NB4 (cell line): Measurements from ENCODE around the gene ATP1A3.
"Not testable (repeated sequence)": the region's sequence is repeated elsewhere in the genome, so short reads cannot be mapped to it uniquely, and the experiment has no call there.

Experiments
- DNase-seq: peaks from one replicate; pipeline ENCODE4 v3.0.0; 2010; ENCODE audit warnings: low read depth
- H3K4me3 ChIP-seq: one replicate; pipeline ENCODE4 v1.5.1; 2011; ENCODE audit warnings: mild to moderate bottlenecking, low read depth, low read length, moderate library complexity
- MYC ChIP-seq: IDR thresholded peaks from 2 replicates; pipeline ENCODE4 v1.6.1; 2011; ENCODE audit warnings: low read depth, low read length
- POLR2A ChIP-seq: IDR thresholded peaks from 2 replicates; pipeline ENCODE4 v1.6.1; 2011; ENCODE audit warnings: mild to moderate bottlenecking; ENCODE audit not compliant: insufficient read length; ENCODE audit errors: extremely low read depth
- TF ChIP-seq, protein P1 (sequence below): IDR thresholded peaks from 2 replicates; pipeline ENCODE4 v1.6.1; 2011; ENCODE audit warnings: low read depth, low read length
- TF ChIP-seq, protein P2 (sequence below): IDR thresholded peaks from one replicate; pipeline ENCODE4 v1.5.1; 2012; ENCODE audit warnings: low read depth, low read length

ATP1A3 gene

DNA sequence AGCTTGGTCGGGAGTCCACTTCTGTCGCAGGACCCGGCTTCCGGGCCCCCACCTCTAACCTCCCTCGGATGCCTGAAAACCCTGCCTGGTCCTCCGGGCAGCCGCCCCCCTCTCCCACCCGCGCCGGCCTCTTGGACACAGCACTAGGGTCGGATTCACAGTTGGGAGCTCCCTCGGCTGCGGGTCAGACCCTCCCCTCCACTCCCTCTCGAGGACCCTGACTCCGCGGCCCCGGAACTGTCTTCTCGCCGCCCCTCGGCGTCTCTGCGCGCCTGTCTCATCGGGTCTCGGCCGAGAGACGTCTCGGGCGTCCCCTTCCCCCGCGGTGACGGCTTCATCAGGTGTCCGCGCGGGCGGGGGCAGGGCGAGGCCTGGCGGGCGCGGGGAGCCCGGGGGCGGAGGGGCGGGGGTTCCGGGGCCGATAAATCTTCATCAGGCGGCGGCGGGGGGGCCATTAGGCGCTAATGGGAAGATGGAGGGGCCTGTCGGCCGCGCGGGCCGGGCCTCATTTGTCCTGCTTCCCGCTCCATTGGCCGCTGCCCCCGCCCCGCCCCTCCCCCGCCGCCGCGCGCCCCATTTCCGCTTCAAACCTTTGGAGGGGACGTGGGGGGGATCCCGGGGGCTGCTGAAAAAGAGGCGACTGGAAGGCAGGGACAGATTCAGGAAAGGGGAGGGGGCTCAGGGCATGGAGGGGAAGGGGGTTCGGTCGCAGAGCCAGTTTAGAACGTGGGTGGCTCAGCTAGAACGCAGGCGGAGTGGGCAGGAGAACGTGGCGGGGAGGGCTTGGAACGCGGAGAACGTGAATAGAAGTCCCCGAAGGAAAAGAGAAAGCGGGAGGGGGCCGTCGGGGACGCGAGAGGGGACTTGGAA lies 53.9 kb downstream of the ATP1A3 start:
- no peak for TF ChIP-seq POLR2A

DNA sequence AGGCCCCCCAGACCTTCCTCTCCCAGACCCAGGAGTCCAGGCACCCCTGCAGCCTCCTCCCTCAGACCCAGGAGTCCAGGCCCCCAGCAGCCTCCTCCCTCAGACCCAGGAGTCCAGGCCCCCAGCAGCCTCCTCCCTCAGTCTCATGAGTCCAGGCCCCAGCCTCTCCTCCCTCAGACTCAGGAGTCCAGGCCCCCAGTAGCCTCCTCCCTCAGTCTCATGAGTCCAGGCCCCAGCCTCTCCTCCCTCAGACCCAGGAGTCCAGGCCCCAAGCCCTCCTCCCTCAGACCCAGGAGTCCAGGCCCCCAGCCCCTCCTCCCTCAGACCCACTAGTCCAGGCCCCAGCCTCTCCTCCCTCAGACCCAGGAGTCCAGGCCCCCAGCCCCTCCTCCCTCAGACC lies 54.8 kb downstream of the ATP1A3 start:
- DNase-seq, H3K4me3 ChIP-seq: not testable (repeated sequence)

More for the DNA sequence above, 53.9 kb downstream of the ATP1A3 start:
- no peak for DNase-seq
- no peak overlapping the region for H3K4me3 ChIP-seq

DNA sequence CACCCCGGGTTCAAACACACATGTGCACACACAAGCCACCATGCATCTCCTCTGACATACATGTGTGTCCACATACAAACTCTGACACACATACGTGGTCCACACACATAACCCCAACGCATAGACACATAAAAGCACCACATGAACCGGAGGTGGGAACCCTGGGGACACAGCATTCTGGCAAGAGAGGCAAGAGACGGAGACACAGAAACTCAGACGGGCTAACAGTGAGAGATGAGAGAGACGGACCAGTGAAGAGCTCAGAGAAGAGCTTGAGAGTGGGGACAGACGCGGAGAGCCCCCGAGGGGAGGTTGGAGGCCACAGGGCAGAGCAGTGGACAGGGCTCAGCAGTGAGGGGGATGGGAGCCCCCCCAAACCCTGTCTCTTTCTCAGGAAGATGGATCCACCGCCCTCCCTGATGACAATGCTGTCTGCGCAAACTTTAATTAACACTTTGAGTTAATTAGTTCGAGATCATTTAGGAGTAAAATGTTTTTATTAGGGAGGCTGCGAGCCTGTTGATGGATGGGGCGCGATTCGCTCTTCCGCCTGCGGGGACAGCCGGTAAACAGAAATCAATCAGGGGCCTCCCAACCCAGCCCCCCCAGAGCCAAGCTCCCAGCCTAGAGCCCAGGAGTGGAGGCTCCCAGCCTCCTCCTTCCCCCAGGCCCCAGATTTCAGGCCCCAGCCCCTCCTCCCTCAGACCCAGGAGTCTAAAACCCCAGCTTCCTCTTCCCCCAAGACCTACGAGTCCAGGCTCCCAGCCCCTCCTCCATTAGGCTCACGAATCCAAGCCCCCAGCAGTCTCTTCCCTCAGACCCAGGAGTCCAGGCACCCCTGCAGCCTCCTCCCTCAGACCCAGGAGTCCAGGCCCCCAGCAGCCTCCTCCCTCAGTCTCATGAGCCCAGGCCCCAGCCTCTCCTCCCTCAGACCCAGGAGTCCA lies 56.2 kb downstream of the ATP1A3 start:
- DNase-seq: no peak
- TF ChIP-seq, protein P1, sequence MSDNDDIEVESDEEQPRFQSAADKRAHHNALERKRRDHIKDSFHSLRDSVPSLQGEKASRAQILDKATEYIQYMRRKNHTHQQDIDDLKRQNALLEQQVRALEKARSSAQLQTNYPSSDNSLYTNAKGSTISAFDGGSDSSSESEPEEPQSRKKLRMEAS: no peak
- TF ChIP-seq, protein P2, sequence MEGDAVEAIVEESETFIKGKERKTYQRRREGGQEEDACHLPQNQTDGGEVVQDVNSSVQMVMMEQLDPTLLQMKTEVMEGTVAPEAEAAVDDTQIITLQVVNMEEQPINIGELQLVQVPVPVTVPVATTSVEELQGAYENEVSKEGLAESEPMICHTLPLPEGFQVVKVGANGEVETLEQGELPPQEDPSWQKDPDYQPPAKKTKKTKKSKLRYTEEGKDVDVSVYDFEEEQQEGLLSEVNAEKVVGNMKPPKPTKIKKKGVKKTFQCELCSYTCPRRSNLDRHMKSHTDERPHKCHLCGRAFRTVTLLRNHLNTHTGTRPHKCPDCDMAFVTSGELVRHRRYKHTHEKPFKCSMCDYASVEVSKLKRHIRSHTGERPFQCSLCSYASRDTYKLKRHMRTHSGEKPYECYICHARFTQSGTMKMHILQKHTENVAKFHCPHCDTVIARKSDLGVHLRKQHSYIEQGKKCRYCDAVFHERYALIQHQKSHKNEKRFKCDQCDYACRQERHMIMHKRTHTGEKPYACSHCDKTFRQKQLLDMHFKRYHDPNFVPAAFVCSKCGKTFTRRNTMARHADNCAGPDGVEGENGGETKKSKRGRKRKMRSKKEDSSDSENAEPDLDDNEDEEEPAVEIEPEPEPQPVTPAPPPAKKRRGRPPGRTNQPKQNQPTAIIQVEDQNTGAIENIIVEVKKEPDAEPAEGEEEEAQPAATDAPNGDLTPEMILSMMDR: no peak
- TF ChIP-seq POLR2A (no peak), MYC (no peak)
- no peak overlapping the region for H3K4me3 ChIP-seq

DNA sequence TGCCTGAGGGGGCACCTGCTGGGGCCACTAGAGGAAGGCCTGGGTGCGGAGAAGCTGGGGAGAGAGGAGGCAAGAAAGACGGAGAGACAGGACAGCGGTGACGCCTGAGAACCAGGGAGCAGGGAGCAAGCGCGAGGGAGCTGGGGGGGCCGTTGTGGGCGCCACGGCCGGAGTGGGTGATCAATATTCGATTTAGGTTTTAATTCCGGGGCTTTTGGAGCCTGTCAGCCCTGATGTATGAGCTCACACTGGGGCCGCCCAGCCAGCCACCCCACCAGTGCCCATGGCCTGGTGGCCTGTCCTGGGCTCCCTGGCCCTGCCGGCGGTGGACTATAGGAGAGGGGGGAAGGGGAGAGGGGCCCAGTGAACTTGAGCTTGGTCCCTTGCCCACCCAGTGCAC lies 57.1 kb downstream of the ATP1A3 start:
- DNase-seq: no peak
- H3K4me3 ChIP-seq: no peak overlapping the region
- no peak for TF ChIP-seq MYC
- TF ChIP-seq, protein P2: no peak
- TF ChIP-seq POLR2A: no peak
- TF ChIP-seq, protein P1: no peak

DNA sequence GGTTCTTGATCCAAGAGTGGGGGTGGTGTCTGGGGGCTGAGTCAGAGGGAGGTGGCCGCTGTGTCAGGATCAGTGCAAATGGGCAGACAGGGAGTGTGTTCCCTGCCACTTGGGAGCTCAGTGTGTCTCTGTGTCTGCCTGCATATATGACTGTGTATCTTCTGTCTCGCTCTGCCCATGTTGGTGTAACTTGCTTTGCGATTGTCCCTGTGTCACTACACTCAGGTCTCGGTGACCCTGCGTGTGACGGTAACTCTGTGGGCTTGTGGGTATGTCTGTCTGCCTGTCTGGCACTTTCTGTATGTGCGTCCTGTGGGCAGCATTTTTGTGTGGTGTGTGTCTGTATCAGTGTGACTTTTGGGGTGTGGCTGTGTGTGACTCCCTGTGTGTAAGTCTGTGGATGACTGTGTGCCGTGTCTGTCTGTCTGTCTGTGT lies 57.6 kb downstream of the ATP1A3 start:
- TF ChIP-seq, protein P2: no peak
- no peak for TF ChIP-seq MYC
- no peak for TF ChIP-seq POLR2A
- TF ChIP-seq, protein P1: no peak
- no peak for DNase-seq
- H3K4me3 ChIP-seq: no peak overlapping the region

DNA sequence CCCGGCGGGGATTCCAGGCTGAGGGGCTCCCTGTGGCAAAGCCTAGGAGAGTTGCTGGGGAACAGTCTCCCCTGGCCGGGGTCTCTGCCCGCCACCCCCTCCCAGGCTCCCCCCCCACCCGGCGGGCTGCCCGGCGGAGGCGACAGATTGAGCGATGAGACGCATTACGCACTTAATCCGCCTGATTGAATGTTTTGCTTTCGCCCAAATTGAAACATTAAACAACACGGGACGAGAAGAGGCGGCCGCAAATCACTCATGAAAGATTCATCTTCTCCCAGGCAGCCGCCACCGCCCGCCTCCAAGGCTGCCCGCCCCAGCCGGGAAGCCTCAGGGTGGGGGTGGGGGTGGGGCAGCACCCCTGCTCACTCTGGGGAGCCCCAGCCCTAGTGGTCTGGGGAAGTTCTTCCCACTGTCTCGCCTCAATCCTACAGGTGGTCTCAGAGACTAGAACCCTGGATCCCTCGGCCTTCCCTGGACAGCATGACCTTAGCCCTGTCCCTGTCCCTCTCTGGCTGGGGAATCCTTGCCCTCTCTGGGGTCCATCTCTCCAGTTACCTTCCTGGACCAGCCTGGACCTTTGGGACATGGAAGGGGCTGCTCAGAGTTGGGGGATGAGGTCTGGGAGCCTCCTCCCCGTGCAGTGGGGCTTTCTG lies 58.1 kb downstream of the ATP1A3 start:
- no peak for TF ChIP-seq MYC
- no peak for TF ChIP-seq POLR2A
- TF ChIP-seq, protein P1: no peak
- TF ChIP-seq, protein P2: no peak
- no peak for DNase-seq
- H3K4me3 ChIP-seq: no peak overlapping the region
